ENCODE measurements around the gene TMEM178B. TPM values are rescaled to one million over a fixed set of nuclear protein-coding genes. Genes with fewer than 3 reads are reported as not detected.

Gene TMEM178B
- total RNA-seq, 1 experiment from 2014 or later: not detected

DNA sequence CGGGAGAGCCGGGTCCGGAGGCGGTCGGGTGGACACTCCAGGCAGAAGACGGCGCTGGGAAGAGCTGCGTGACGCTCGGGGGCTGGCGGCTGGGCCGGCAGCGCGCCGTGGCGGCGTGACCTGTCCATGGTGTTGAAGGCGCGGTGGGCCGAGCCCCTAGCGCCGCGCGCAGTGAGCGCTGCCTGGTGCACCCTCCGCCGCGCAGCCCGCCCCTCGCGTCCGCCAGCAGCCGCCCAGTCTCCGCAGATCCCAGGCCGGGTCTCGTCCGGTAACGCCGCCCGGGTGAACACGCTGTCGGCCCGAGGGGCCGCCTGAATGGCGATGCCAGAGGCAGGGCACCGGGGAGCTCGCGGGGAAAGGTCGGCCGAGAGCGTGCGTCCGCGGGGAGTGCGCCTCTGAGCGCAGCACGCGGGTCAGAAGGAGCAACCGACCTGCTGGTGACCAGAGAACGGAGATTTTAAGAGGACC is 657 bp upstream of the TMEM178B start:
- no peak for DNase-seq (ENCODE audit: unreplicated experiment)
- TF ChIP-seq, protein P1, sequence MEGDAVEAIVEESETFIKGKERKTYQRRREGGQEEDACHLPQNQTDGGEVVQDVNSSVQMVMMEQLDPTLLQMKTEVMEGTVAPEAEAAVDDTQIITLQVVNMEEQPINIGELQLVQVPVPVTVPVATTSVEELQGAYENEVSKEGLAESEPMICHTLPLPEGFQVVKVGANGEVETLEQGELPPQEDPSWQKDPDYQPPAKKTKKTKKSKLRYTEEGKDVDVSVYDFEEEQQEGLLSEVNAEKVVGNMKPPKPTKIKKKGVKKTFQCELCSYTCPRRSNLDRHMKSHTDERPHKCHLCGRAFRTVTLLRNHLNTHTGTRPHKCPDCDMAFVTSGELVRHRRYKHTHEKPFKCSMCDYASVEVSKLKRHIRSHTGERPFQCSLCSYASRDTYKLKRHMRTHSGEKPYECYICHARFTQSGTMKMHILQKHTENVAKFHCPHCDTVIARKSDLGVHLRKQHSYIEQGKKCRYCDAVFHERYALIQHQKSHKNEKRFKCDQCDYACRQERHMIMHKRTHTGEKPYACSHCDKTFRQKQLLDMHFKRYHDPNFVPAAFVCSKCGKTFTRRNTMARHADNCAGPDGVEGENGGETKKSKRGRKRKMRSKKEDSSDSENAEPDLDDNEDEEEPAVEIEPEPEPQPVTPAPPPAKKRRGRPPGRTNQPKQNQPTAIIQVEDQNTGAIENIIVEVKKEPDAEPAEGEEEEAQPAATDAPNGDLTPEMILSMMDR (IDR thresholded peaks at IDR 0.05; ENCODE audit: unreplicated experiment): no peak
- H3K4me3 Mint-ChIP-seq (ENCODE audit: unreplicated experiment): peak overlapping the region; percentile 73
- no peaks in the 10 kb centered on the region for H3K4me1 Mint-ChIP-seq (ENCODE audit: insufficient read depth, unreplicated experiment)
- H3K27ac Mint-ChIP-seq (ENCODE audit: low read depth, unreplicated experiment): no peak overlapping the region
- ChIA-PET CTCF (interaction anchor here (1.8 kb wide), 1 partner anchor 456 kb away, joined by 4 read pairs; no protein-coding TSS in a partner anchor), POLR2A (no interaction called here)
- no peaks in the 10 kb centered on the region for H3K9me3 Mint-ChIP-seq (ENCODE audit: unreplicated experiment)
- H3K36me3 Mint-ChIP-seq (ENCODE audit: insufficient read depth, unreplicated experiment): no peaks in the 10 kb centered on the region
- peaks cover 45% of the 10 kb centered on the region for H3K27me3 Mint-ChIP-seq (ENCODE audit: insufficient read depth, unreplicated experiment)
- BruUV-seq (replicated peaks): no TSS peak
- intact Hi-C loops (cut with micrococcal nuclease): no loop called here

DNA sequence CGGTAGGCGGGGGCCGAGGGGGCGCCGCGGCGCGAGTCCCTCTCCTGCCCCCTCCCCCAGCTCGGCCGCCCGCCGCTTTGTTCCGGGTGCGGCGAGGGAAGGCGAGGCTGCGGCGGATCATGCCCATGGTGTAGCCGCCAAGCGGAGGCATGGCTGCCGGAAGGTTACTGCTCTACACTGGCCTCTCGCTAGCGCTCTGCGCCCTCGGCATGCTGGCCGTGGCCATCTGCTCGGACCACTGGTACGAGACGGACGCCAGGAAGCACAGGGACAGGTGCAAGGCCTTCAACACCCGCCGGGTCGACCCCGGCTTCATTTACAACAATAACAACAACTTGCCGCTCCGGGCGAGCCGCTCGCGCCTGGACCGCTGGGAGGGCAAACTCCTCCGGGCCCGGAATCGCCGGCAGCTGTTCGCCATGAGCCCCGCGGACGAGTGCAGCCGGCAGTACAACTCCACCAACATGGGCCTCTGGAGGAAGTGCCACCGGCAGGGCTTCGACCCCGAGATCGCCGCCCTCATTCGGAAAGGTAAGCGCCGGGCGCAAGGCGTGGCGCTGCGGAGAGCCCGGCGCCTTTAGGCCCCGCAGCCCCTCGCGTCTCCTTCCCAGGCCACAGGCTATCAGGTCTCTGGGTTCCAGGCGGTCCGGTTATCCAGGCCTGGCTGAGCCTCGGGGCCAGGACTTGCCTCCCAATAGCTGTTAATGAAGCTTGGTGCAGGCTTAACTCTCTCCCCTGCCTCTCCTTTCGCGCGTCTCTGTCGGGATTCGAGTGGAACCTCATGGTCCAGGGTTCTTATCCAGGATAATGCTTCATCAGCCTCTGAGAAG is 513 bp downstream of the TMEM178B start:
- no peaks in the 10 kb centered on the region for H3K36me3 Mint-ChIP-seq (ENCODE audit: insufficient read depth, unreplicated experiment)
- POLR2A ChIA-PET: no interaction called here
- no peak overlapping the region for H3K4me3 Mint-ChIP-seq (ENCODE audit: unreplicated experiment)
- TF ChIP-seq, protein P1 (IDR thresholded peaks at IDR 0.05; ENCODE audit: unreplicated experiment): no peak
- H3K27me3 Mint-ChIP-seq (ENCODE audit: insufficient read depth, unreplicated experiment): peaks cover 39% of the 10 kb centered on the region
- no TSS peak for BruUV-seq (replicated peaks)
- no peak for DNase-seq (ENCODE audit: unreplicated experiment)
- H3K4me1 Mint-ChIP-seq (ENCODE audit: insufficient read depth, unreplicated experiment): no peaks in the 10 kb centered on the region
- H3K9me3 Mint-ChIP-seq (ENCODE audit: unreplicated experiment): no peaks in the 10 kb centered on the region
- H3K27ac Mint-ChIP-seq (ENCODE audit: low read depth, unreplicated experiment): no peak overlapping the region
- intact Hi-C loops (cut with micrococcal nuclease): no loop called here
- CTCF ChIA-PET: interaction anchor here (0.6 to 0.7 kb wide), 2 partner anchors 12 to 825 kb away, joined by 3 read pairs; no protein-coding TSS in a partner anchor

DNA sequence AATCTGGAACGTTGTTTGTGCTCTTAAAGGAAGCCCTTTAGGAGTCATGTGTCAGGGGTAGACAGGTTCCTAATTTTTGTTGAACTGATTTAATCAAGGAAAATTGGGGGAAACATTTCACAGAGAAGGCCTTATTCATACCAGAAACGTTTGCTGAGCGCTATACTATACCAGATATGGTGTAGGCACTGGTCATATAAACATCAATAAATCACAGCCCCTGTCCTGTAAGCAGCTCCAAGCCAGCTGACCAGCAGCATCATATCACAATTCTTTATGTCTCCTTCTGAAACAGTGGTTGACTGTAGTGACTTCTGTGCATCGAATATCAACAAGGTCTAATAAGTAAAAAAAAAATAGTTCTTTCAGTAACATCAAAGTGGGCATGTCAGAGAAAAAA is 1.1 kb downstream of the TMEM178B start:
- TF ChIP-seq, protein P1 (IDR thresholded peaks at IDR 0.05; ENCODE audit: unreplicated experiment): no peak
- ChIA-PET POLR2A (no interaction called here), CTCF (interaction anchor here (0.7 kb wide), 1 partner anchor 12 kb away, joined by 3 read pairs; no protein-coding TSS in a partner anchor)
- Mint-ChIP-seq H3K4me1 (ENCODE audit: insufficient read depth, unreplicated experiment) (no peaks in the 10 kb centered on the region), H3K27ac (ENCODE audit: low read depth, unreplicated experiment) (no peak overlapping the region), H3K4me3 (ENCODE audit: unreplicated experiment) (no peak overlapping the region), H3K27me3 (ENCODE audit: insufficient read depth, unreplicated experiment) (peaks cover 34% of the 10 kb centered on the region), H3K9me3 (ENCODE audit: unreplicated experiment) (no peaks in the 10 kb centered on the region), H3K36me3 (ENCODE audit: insufficient read depth, unreplicated experiment) (no peaks in the 10 kb centered on the region)
- intact Hi-C loops (cut with micrococcal nuclease): no loop called here
- DNase-seq (ENCODE audit: unreplicated experiment): no peak
- BruUV-seq (replicated peaks): no TSS peak

DNA sequence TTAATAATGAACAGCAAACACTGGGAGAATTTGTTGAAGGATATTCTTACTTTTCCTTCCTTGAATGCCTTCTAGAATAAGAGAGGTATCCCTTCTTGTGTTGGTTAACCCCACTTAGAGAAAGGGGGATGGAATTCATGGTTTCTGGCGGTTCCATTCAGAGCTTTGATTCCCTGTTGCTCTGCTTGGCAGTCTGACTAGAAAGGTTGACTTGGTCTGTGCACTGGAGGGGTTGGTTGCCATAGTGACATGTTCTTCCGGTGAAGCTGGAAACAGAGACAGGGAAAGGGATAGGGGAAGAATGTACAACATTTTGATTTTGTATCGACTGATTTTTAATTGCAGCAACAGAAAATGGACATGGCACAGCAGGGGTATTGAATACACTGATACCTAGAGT is 2.5 kb downstream of the TMEM178B start:
- Mint-ChIP-seq H3K27ac (ENCODE audit: low read depth, unreplicated experiment) (no peak overlapping the region), H3K36me3 (ENCODE audit: insufficient read depth, unreplicated experiment) (no peaks in the 10 kb centered on the region), H3K4me1 (ENCODE audit: insufficient read depth, unreplicated experiment) (no peaks in the 10 kb centered on the region), H3K4me3 (ENCODE audit: unreplicated experiment) (no peak overlapping the region), H3K27me3 (ENCODE audit: insufficient read depth, unreplicated experiment) (peaks cover 21% of the 10 kb centered on the region), H3K9me3 (ENCODE audit: unreplicated experiment) (no peaks in the 10 kb centered on the region)
- TF ChIP-seq, protein P1 (IDR thresholded peaks at IDR 0.05; ENCODE audit: unreplicated experiment): no peak
- DNase-seq (ENCODE audit: unreplicated experiment): no peak
- intact Hi-C loops (cut with micrococcal nuclease): no loop called here
- BruUV-seq (replicated peaks): no TSS peak
- ChIA-PET POLR2A (interaction anchor here (0.6 kb wide), 1 partner anchor 475 kb away, joined by 3 read pairs; no protein-coding TSS in a partner anchor), CTCF (interaction anchor here (0.6 kb wide), 1 partner anchor 435 kb away, joined by 4 read pairs; no protein-coding TSS in a partner anchor)
